HG02884 (cell line): ENCODE data around the gene CENPK.
"Not testable (repeated sequence)": the region's sequence is repeated elsewhere in the genome, so short reads cannot be mapped to it uniquely, and the experiment has no call there.

Source experiments
- ATAC-seq: cut with Tn5 transposase; IDR thresholded peaks from one replicate; pipeline ENCODE4 v1.9.1; 2021; ENCODE audit warnings: mild to moderate bottlenecking, moderate library complexity; ENCODE audit not compliant: unreplicated experiment

The CENPK gene

DNA sequence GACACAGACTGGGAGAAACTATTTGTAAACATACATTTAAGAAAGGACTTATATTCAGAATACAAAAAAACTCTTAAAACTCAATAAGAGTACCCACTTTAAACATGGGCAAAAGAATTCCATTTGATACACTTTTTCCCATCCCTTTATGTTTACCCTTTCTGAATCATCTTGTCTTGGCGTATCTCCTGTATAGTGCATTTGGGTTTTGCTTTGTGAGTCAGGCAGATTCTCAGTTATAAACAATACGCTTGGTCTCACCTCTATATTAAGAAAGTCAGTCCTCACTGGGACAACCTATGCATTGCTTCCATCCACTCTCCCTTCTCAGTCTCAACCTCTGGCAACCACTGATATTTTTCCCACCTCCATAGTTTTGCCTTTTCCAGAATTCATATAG, 54.0 kb downstream of the CENPK start:
- ATAC-seq = no peak

- ATAC-seq = no peak
These were observed 56.0 kb downstream of the CENPK start for GRCh38 chr5:65506961-65507360.

- ATAC-seq = no peak
These were observed 73.8 kb downstream of the CENPK start for GRCh38 chr5:65489119-65489518.

- not testable (repeated sequence) for ATAC-seq
These were observed 74.8 kb downstream of the CENPK start for GRCh38 chr5:65488038-65488687.

GRCh38 chr5:65486803-65487202, 76.2 kb downstream of the CENPK start:
- ATAC-seq = not testable (repeated sequence)

- ATAC-seq = no peak
These were observed 77.6 kb downstream of the CENPK start for GRCh38 chr5:65485405-65485804.

DNA sequence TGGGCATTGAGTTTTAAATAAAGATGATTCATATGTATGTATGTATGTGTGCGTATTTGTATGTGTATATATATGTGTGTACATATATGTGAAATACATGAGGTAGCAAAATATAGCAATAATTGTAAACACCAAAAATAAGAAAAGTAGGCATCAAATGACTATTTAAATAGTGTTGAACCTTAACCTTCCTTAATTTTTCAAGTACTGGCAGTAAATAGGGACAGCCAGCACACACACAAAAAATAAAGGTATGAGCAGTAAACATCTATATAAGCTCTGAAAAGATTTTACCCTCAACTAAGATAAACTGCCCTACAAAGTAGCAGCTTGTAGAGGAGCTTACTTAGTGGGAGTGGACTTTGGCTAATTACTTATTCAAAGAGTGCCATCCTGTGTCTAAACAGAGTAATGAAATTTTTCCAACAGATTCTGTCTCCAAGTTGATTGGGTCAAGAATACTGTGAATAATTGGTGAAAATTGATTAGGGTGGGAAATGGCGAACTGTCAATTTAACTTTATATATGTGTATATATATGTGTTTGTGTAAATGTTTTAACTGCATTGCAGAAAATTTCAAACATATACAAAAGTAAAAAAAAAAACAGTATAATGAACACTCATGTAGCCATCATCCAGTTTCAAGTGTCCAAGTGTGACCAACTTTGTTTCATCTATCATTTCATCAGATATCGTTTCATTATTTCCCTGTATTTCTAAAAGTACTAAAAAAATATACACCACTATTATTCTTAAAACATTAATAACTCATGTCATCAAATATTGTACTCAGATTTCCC, 79.2 kb downstream of the CENPK start:
- ATAC-seq = peak; percentile 39

GRCh38 chr5:65482736-65483545, 80.0 kb downstream of the CENPK start:
- no peak for ATAC-seq

GRCh38 chr5:65482296-65482735, 80.7 kb downstream of the CENPK start:
- no peak for ATAC-seq

- ATAC-seq = peak; percentile 78
These were observed 81.2 kb downstream of the CENPK start, which contains the start of gene ADAMTS6 for GRCh38 chr5:65481635-65482295. Gene ADAMTS6 (minus strand): TSS chr5:65481920. CDS start chr5:65473673, 8,247 bp downstream.

GRCh38 chr5:65481171-65481581, 81.8 kb downstream of the CENPK start:
- peak; percentile 16 for ATAC-seq

DNA sequence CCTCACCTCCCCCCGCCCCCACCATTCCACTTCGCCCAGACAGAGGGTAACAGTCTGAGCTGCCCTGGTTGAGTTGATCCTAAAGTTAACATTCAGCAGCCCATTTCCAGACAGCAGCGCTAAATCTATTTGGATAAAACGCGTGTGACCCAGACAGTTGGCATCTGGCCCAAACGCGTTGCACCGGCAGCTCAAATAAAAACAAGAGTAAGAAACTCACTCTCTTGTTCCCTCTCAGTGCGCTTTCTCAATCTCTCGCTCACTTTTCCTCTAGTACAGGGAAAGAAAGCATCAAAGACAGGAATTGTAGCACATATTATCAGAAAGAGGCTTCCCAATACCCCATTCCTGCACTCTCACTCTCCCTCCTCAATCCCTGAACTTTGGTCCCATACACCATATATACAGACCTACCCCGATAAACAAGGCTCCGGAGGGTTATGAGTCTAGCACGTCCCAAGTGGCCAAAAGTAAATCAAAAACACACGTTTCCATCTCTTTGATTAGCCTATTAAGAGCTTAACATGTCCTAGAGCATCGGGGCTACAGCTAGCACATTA, 82.6 kb downstream of the CENPK start:
- ATAC-seq = peak; percentile 29

- no peak for ATAC-seq
These were observed 83.4 kb downstream of the CENPK start for GRCh38 chr5:65479527-65479926.

DNA sequence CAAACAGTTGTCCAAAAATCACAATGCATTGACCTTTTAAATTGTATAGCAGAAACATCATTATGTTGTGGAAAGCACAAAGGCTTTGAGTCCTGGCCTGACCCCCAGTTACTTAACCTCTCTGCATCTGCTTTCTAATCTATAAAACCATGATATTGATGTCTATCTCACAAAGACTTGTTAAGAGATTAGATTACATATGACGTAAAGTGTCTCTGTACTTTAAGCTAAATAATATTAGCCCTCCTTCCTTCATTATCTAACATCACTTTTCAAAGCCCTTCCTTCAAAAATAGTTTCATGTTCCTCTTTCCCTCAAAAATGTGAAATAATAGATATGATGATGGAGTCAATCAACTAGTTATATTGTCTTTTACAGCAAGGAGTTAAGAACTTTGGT, 84.6 kb downstream of the CENPK start:
- no peak for ATAC-seq

DNA sequence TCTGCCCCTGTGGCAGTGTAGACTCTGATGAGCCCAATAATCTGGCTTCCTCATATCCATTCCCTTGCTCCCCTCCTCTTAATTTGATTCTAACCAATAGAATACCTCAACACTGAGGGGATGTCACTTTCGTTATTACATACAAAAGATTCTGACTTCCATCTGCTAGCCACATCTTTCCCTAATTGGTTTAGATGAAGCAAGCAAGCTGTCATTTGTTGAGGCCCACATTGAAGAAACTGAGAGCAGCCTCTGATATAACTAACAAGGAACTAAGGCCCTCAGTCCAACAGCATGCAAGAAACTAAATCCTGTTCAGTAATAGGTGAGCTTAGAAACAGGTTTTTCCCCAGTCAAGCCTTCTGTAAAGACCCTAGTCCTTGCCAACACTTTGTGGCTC, 87.1 kb downstream of the CENPK start:
- no peak for ATAC-seq

- no peak for ATAC-seq
These were observed 87.6 kb downstream of the CENPK start for GRCh38 chr5:65475336-65475735.

DNA sequence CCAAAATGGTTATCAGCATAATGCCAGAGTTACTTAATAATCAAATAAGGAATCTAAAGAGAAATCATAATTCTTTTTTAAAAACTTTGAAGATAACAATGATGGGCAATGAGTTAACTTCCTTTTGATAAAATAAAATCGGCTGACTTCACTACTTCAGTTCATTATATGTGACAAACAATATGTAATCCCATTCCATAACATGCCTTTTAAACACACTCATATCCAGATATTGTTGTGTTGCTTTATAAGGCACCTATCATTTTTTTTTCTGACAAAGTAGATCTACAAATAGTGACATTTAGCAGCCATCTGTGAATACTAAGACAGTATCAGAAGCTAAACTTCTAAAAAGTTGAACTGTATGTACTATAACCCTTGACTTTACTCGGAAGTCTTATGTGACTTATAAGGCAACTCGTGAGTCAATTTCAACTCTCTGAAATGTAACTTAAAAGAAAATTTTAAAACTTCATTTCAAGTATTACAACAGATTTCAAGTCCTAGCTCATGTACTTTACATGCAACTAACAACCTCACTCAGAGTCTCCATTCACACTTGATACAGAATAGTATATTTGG, 88.7 kb downstream of the CENPK start:
- no peak for ATAC-seq

GRCh38 chr5:65468633-65469032, 94.3 kb downstream of the CENPK start:
- no peak for ATAC-seq
